Activated CD4-positive, alpha-beta T cell treated with anti-CD3 and anti-CD28 coated beads, Interleukin-2, Interleukin-6, amounts not matched to agents 100 ng/mL and 50 ng/mL, durations not matched to agents 16 hours and 8 hours (primary cell): ENCODE data around the gene SPINK2.

ENCODE experiments used
- DNase-seq: peaks from one replicate; pipeline ENCODE4 v3.0.0-alpha.2; 2020

The SPINK2 gene

GRCh38 chr4:56799824-56800756 lies 21.4 kb downstream of the SPINK2 start:
- DNase-seq, result peak; percentile 90

- DNase-seq, result no peak
Measured at GRCh38 chr4:56799161-56799759, 22.2 kb downstream of the SPINK2 start.

GRCh38 chr4:56796211-56796610 lies 25.3 kb downstream of the SPINK2 start:
- DNase-seq, result no peak

- DNase-seq, result no peak
Measured at GRCh38 chr4:56791316-56791715, 30.2 kb downstream of the SPINK2 start.

- no peak for DNase-seq
Measured at GRCh38 chr4:56790691-56791091, 30.8 kb downstream of the SPINK2 start.

GRCh38 chr4:56788081-56788480 lies 33.4 kb downstream of the SPINK2 start:
- DNase-seq, result no peak

- DNase-seq, result no peak
Measured at GRCh38 chr4:56787380-56787779, 34.1 kb downstream of the SPINK2 start.

GRCh38 chr4:56786955-56787354 lies 34.5 kb downstream of the SPINK2 start:
- DNase-seq, result no peak

- DNase-seq, result no peak
Measured at GRCh38 chr4:56783986-56784385, 37.5 kb downstream of the SPINK2 start.

GRCh38 chr4:56782019-56782418 lies 39.5 kb downstream of the SPINK2 start:
- DNase-seq, result no peak

GRCh38 chr4:56773346-56773745 lies 48.2 kb downstream of the SPINK2 start:
- DNase-seq, result no peak

GRCh38 chr4:56772134-56772533 lies 49.4 kb downstream of the SPINK2 start:
- no peak for DNase-seq

- DNase-seq, result no peak
Measured at GRCh38 chr4:56768763-56769162, 52.7 kb downstream of the SPINK2 start.

GRCh38 chr4:56768316-56768715 lies 53.2 kb downstream of the SPINK2 start:
- no peak for DNase-seq

- DNase-seq, result no peak
Measured at GRCh38 chr4:56767567-56767966, 53.9 kb downstream of the SPINK2 start.

- no peak for DNase-seq
Measured at GRCh38 chr4:56764775-56765174, 56.7 kb downstream of the SPINK2 start.

GRCh38 chr4:56764223-56764622 lies 57.3 kb downstream of the SPINK2 start:
- DNase-seq, result no peak

- DNase-seq, result peak; percentile 59
Measured at GRCh38 chr4:56762484-56763250, 58.8 kb downstream of the SPINK2 start.

GRCh38 chr4:56760183-56760582 lies 61.3 kb downstream of the SPINK2 start:
- no peak for DNase-seq
